ENCODE measurements around the gene RFX7.

Gene RFX7

GRCh38 chr15:56244038-56244810 lies 545 bp upstream of the RFX7 start:
- DNase-seq = peak; percentile 85

GRCh38 chr15:56242576-56243162 lies 1.0 kb downstream of the RFX7 start:
- DNase-seq = no peak

GRCh38 chr15:56241374-56242105 lies 2.1 kb downstream of the RFX7 start:
- DNase-seq = no peak

- no peak for DNase-seq
These were observed 3.3 kb downstream of the RFX7 start for GRCh38 chr15:56240390-56240789.

GRCh38 chr15:56236197-56236596 lies 7.5 kb downstream of the RFX7 start:
- no peak for DNase-seq

GRCh38 chr15:56234804-56235203 lies 8.9 kb downstream of the RFX7 start:
- DNase-seq = no peak

GRCh38 chr15:56233549-56233948 lies 10.1 kb downstream of the RFX7 start:
- DNase-seq = no peak

GRCh38 chr15:56232058-56232457 lies 11.6 kb downstream of the RFX7 start:
- no peak for DNase-seq

GRCh38 chr15:56228854-56229253 lies 14.8 kb downstream of the RFX7 start:
- DNase-seq = no peak

GRCh38 chr15:56228352-56228751 lies 15.3 kb downstream of the RFX7 start:
- no peak for DNase-seq

GRCh38 chr15:56227780-56228179 lies 15.9 kb downstream of the RFX7 start:
- no peak for DNase-seq

GRCh38 chr15:56227306-56227705 lies 16.4 kb downstream of the RFX7 start:
- DNase-seq = no peak

GRCh38 chr15:56225520-56225919 lies 18.2 kb downstream of the RFX7 start:
- DNase-seq = no peak

GRCh38 chr15:56222302-56222701 lies 21.4 kb downstream of the RFX7 start:
- DNase-seq = no peak

- DNase-seq = no peak
These were observed 26.3 kb downstream of the RFX7 start for GRCh38 chr15:56217341-56217740.

- peak; percentile 90 for DNase-seq
These were observed 27.9 kb downstream of the RFX7 start for GRCh38 chr15:56215769-56216168.

GRCh38 chr15:56211960-56212550 lies 31.6 kb downstream of the RFX7 start:
- DNase-seq = no peak

GRCh38 chr15:56211064-56211463 lies 32.6 kb downstream of the RFX7 start:
- DNase-seq = no peak

- peak; percentile 55 for DNase-seq
These were observed 35.0 kb downstream of the RFX7 start for GRCh38 chr15:56208641-56209155.

- DNase-seq = no peak
These were observed 35.5 kb downstream of the RFX7 start for GRCh38 chr15:56208185-56208584.

- no peak for DNase-seq
These were observed 36.0 kb downstream of the RFX7 start for GRCh38 chr15:56207711-56208110.

- DNase-seq = no peak
These were observed 36.6 kb downstream of the RFX7 start for GRCh38 chr15:56207092-56207491.
